CD4-positive, alpha-beta T cell treated with Interleukin-10 for 1 hour (primary cell): ENCODE results near the gene SLC35B2.
A peak's percentile ranks its signal among the peaks of the same experiment; 100 is the strongest.
"Not testable (repeated sequence)": the region's sequence is repeated elsewhere in the genome, so short reads cannot be mapped to it uniquely, and the experiment has no call there.

Source experiments
- DNase-seq: peaks from one replicate; pipeline ENCODE4 v3.0.0-alpha.2; 2020

Gene SLC35B2

GRCh38 chr6:44232676-44233566 is 24.4 kb downstream of the SLC35B2 start:
- DNase-seq, result no peak

DNA sequence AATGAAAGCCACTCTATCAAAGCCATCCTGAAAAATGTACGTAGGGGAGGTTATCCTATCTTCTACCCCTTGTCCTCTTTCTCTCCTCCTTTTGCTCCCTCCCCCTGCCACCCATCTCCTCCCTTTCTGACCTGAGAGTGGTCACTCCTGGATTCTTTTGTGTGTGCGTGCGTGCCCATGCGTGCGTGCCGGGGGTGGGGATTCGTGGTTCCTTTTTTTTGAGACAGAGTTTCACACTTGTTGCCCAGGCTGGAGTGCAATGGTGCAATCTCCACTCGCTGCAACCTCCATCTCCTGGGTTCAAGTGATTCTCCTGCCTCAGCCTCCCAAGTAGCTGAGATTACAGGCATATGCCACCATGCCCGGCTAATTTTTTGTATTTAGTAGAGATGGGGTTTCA is 25.9 kb downstream of the SLC35B2 start:
- not testable (repeated sequence) for DNase-seq

DNA sequence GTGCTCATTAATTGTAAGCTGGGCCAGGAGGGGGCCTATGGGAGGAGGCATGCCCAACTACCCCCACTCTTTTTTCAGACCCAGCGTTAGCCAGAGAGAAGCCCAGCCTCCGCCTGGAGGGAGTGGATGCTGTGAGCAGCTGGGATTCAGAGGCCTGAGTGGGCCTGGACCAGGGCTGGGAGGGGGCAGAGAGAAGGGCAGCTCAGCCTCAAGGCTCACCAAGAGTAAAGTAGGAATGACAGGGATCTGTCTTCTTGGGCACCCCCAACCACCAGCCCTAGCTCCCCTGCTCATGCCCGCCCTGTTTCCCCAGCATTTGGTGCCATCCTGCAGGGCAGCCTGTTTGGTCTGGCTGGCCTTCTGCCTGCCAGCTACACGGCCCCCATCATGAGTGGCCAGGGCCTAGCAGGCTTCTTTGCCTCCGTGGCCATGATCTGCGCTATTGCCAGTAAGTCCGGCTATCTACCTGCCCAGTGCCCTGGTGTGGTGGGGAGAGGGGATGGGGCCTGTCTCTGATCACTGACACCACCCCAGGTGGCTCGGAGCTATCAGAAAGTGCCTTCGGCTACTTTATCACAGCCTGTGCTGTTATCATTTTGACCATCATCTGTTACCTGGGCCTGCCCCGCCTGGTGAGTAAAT is 27.2 kb downstream of the SLC35B2 start:
- no peak for DNase-seq

DNA sequence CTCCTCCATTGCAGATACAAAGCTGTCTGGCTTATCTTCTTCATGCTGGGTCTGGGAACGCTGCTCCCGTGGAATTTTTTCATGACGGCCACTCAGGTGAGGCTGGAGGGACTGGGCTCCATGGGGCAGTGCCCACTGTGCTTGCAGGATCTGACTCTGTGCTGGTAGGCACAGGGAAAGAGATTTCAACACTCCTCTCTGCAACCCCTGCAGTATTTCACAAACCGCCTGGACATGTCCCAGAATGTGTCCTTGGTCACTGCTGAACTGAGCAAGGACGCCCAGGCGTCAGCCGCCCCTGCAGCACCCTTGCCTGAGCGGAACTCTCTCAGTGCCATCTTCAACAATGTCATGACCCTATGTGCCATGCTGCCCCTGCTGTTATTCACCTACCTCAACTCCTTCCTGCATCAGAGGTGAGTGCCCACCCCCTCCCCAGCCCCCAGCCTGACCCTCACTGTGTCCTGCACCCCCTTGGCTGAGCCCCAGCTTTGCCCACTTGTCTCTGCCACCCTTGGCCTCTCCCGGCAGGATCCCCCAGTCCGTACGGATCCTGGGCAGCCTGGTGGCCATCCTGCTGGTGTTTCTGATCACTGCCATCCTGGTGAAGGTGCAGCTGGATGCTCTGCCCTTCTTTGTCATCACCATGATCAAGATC is 27.8 kb downstream of the SLC35B2 start:
- no peak for DNase-seq

DNA sequence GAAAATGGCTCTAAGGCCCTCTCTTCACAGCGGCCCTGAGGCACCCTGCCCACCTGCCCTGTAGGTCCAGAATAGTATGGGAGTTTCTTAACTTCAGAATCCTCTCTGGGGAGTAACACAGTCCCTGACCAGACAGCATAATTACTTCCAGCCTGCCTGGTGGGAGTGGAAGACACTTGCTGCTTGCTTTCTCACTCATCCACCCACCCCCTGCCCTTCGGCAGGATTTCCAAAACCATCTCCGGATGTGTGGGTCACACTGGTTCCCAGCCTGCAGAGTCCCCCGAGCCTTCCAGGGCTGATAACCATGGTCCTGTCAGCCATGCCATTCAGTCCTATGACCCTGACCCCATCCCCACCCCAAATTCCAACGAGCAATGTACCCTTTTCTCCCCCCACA is 28.5 kb downstream of the SLC35B2 start:
- DNase-seq, result no peak

- DNase-seq, result no peak
These were observed 28.9 kb downstream of the SLC35B2 start for GRCh38 chr6:44228433-44228832.

- no peak for DNase-seq
These were observed 29.3 kb downstream of the SLC35B2 start for GRCh38 chr6:44228031-44228430.

DNA sequence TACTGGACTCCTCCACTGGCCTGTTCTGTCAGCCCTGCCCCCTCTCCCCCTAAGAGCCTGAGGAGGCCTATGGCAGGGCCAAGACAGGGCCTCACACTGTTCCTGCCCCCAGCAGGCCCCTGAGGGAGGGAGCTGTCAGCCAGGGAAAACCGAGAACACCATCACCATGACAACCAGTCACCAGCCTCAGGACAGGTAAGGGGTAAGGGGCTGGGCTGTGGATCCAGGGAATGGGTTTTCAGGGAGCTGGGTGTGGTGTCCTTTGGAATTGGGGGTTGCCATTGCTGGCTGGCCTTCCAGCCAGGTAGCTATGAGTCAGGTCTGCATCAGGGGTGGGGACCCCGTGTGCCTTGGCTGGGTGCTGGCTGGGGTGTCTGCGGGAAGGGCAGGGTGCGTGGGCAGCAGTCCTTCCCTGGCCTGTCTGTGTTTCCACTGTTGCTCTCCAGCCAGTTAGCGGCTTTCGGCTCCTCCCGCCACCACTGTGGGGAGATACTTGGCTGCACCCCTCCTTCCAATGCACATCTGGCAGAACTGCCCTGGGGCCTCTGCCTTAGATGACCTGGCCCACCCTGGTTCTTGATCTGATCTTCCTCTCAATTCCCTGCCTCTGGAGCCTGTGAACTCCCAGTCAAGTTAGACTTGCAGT is 30.1 kb downstream of the SLC35B2 start:
- no peak for DNase-seq

DNA sequence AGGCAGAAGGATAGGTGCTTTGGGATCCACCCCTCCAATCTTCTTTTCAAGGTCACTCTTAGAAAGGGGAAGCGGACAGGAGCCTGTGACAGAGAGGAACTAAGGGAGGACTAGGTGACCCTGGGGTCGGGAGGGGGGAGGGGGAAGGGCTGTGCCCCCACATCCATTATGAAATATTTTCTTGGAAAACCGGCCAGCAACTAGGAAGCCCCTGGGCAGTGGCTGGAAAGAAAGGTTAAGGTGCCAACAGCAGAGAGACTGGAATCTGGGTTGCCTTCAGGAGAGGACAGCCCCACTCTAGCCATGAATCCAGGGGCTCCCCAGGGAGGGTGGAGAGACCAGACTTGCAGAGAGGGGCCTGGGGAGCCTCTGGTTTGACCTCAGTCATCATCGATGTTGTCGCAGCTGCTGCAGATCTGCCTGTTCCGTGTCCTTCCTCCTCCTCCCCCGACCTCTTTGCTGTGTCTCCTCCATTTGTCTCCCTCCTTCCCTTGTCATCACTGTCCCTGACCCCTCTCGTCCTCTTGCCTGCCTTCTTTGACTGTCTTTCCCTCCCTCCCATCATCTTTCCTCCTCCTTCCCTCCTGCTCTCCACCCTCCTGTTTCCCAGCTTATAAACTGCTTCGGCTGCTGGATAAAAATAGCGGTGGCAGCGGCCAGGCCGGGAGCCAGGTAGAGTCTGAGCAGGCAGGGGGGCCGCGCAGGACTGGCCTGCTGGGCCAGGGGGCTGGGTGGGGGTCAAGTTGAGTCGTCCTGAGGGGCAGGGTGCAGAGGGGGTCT is 30.8 kb downstream of the SLC35B2 start:
- DNase-seq, result no peak

- DNase-seq, result no peak
These were observed 31.6 kb downstream of the SLC35B2 start for GRCh38 chr6:44225579-44226325.

DNA sequence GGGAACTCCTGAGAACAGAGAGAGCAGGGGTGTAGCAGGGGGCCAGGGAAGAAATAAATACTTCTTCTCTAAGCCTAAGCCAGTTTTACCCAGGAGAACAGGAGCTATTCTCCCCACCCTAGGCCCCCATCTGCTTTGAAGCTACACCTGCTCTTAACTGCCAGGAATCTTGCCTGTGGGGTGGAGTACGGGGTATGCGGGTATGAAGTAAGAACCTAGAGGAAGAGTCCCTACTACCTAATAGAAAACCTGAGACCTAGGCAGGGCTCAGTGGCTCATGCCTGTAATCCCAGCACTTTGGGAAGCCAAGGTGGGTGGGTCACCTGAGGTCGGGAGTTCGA is 32.4 kb downstream of the SLC35B2 start:
- no peak for DNase-seq

GRCh38 chr6:44224029-44224964 is 33.0 kb downstream of the SLC35B2 start:
- no peak for DNase-seq

- peak; percentile 88 for DNase-seq
These were observed 33.9 kb downstream of the SLC35B2 start, which contains the start of gene SLC29A1 for GRCh38 chr6:44223319-44224028. Gene SLC29A1, plus strand, starts transcription at chr6:44223595. Its CDS starts 3,719 bp downstream, at chr6:44227314.

DNA sequence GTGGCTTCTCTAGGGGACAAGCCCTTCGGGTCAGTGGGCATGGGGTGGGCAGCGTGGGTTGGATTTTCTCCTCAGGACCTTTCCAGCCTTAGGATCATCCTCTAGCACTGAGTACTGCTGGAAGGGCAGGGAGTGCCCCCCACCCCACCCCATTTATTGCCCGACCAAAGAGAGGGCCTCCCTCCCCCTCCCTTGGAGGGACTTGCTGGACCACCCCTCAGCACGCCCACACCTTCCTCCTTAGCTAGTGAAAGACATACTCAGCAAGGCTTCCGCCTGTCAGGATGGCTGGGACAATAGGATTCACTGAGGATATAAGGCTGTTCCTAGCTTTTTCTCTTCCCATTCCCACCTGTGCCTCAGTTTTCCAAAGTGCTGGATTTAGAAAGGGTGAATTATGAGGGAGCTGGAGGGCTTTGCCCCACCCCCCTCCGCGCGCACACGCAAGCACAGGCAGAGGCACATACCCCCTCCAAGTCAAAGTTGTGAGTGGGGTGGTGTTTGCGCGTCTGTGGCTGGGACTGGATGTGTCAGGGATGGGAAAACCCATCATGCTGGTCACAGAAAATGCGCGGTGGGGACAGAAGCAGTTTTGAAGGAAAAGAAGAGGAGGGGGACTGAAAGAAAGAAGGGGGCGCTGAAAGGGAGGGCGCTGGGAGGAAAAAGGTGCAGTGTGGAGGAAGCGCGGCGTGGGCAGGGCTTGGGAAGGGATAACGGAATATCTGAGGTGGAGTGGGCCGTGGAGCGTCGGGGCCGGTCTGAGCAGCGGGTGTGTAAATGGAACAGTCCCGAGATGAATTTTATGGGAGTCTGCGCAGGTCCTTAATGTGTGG is 34.6 kb downstream of the SLC35B2 start:
- no peak for DNase-seq

- no peak for DNase-seq
These were observed 35.4 kb downstream of the SLC35B2 start for GRCh38 chr6:44221961-44222335.

- peak; percentile 83 for DNase-seq
These were observed 35.9 kb downstream of the SLC35B2 start for GRCh38 chr6:44221291-44221960.

GRCh38 chr6:44220913-44221290 is 36.4 kb downstream of the SLC35B2 start:
- no peak for DNase-seq
